Colonic mucosa (tissue), 4 donors: ENCODE data around the gene FADS1. TPM values are rescaled to one million over a fixed set of nuclear protein-coding genes. Genes with fewer than 3 reads are reported as not detected.
A peak's percentile ranks its signal among the peaks of the same experiment; 100 is the strongest.

Experiments
- DNase-seq: peaks from one replicate; pipeline ENCODE4 v3.0.0-alpha.2; 2020
- H3K27ac ChIP-seq: fragments of 200-600 bp; one replicate; pipeline ENCODE4 v1.8.0; 2021
- H3K27me3 ChIP-seq: fragments of 200-600 bp; one replicate; pipeline ENCODE4 v1.8.0; 2021
- H3K36me3 ChIP-seq: fragments of 200-600 bp; one replicate; pipeline ENCODE4 v1.8.0; 2021
- H3K4me1 ChIP-seq: fragments of 200-600 bp; one replicate; pipeline ENCODE4 v1.8.0; 2021; ENCODE audit warnings: mild to moderate bottlenecking
- H3K4me3 ChIP-seq: fragments of 200-600 bp; one replicate; pipeline ENCODE4 v1.8.0; 2021
- H3K9ac ChIP-seq, 2 donors: one replicate each; pipeline ENCODE4 v1.7.0; 2013; ENCODE audit warnings: control low read depth in 2 of 2, low read depth in 2 of 2, low read length in 2 of 2
- H3K9me3 ChIP-seq: fragments of 200-600 bp; one replicate; pipeline ENCODE4 v1.8.0; 2021
- intact Hi-C: fragments of 100-400 bp; cut with DNase I; formaldehyde crosslinking; loops from one replicate; pipeline ENCODE4 v1.14.1; 2022
- total RNA-seq, 2 donors: library from RNA; stranded (reverse); fragmentation: NEBNext Ultra II Directional in 1 of 2; extraction: Animal tissue kit (Norgen Biotek cat#: 25700) in 1 of 2; gene quantifications; one replicate each; pipeline ENCODE4 v1.2.1, GENCODE V29; 2021
- TF ChIP-seq, protein P1 (sequence below): fragments of 200-600 bp; IDR thresholded peaks from one replicate; pipeline ENCODE4 v1.8.0; 2022; ENCODE audit warnings: antibody characterized with exemption, mild to moderate bottlenecking
- donor health status: healthy.
- donor health status: DM: no; HTN: no; CAD: no.
- donor health status: DM: no; HTN: no; CAD: no.

Gene FADS1
- total RNA-seq, 2 donors from 2014 or later: 6.9 to 17.4 TPM

DNA sequence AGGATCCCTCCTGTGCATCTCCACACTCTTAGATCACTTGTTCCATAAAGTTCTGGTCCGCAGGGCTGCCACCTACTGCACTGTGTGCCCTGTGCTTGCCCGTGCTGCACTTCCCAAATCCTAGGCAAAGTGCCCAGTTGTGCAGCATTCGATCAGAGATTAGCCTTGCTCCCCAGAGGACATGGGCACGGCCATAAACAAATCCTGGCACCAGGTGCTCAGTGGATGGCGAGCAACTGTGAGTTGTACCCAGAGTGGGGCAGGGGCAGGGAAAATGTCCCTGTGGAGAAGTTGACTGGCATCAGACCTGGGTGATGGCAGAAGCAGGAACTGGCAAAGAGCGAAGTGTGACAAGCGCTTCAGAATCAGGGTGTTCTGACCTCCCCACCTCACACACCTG lies 16.0 kb upstream of the FADS1 start:
- no peak overlapping the region for H3K9ac ChIP-seq
- peaks cover 22% of the 10 kb centered on the region for H3K27me3 ChIP-seq
- DNase-seq: no peak
- no peak overlapping the region for H3K27ac ChIP-seq
- H3K4me1 ChIP-seq: no peaks in the 10 kb centered on the region
- intact Hi-C loops: no loop called here
- TF ChIP-seq, protein P1, sequence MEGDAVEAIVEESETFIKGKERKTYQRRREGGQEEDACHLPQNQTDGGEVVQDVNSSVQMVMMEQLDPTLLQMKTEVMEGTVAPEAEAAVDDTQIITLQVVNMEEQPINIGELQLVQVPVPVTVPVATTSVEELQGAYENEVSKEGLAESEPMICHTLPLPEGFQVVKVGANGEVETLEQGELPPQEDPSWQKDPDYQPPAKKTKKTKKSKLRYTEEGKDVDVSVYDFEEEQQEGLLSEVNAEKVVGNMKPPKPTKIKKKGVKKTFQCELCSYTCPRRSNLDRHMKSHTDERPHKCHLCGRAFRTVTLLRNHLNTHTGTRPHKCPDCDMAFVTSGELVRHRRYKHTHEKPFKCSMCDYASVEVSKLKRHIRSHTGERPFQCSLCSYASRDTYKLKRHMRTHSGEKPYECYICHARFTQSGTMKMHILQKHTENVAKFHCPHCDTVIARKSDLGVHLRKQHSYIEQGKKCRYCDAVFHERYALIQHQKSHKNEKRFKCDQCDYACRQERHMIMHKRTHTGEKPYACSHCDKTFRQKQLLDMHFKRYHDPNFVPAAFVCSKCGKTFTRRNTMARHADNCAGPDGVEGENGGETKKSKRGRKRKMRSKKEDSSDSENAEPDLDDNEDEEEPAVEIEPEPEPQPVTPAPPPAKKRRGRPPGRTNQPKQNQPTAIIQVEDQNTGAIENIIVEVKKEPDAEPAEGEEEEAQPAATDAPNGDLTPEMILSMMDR: no peak
- H3K36me3 ChIP-seq: no peaks in the 10 kb centered on the region
- H3K9me3 ChIP-seq: no peaks in the 10 kb centered on the region
- H3K4me3 ChIP-seq: no peak overlapping the region

DNA sequence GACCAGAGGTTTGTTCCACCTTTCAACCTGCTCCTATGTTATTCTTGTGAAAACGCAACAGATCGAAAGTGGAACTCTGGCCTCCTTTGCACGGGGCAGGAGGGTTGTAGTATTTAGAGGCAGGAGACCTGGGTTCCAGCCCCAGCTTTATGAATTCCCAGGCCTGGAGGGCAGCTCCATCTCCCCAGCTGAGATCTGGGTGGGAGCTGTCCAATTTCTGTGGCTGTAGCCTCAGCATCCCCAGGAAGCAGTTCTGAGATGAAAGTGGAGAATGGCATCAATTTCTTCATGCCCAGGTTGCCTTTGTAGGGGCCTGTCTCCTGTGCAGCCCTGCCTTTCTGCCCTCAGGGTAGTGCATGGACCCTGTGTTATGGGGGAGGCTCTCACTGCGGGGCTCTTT lies 15.4 kb upstream of the FADS1 start:
- H3K27me3 ChIP-seq: peaks cover 27% of the 10 kb centered on the region
- no peaks in the 10 kb centered on the region for H3K9me3 ChIP-seq
- DNase-seq: no peak
- no peaks in the 10 kb centered on the region for H3K36me3 ChIP-seq
- H3K9ac ChIP-seq: no peak overlapping the region
- H3K27ac ChIP-seq: no peak overlapping the region
- intact Hi-C loops: no loop called here
- H3K4me1 ChIP-seq: no peaks in the 10 kb centered on the region
- TF ChIP-seq, protein P1: no peak
- H3K4me3 ChIP-seq: no peak overlapping the region

DNA sequence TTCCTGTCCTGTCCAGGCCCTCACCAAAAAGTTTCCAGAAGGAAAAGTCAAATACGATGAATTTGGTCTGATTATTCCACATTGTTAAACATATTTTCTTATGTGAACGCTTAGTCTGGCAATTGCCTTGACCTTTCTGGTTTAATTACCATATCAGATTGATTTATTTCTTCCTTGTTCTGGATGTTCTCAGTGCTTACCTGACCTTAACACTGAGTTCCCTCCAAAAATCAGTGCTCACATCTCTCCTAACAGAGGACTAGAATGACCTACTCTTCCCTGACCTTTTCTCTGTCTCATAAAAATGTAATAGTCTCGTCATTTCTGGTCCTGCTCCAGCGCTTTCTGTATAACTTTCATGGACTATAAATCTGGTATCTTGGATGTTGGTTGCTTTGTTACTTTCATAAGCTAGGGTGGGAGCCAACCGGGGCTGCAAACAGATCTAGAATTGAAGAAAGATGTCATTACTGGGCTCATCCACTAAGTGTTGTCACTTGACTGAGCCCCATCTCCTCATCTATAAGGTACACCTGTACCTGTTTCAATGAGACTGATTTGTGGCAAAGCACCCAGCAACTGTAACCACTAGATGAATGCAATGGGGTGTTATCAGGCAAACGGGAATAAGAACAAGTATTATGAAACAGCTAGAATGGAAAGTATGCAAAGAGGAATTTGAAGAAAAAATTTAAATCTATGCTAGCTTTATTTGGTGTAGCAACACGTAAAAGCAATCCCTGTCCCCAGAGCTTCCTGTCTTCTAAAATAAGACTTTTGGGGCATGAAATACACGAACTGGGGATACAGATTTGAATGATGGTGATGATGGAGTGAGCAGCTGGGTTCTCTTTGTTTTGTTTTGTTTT lies 13.7 kb upstream of the FADS1 start:
- intact Hi-C loops: no loop called here
- Histone ChIP-seq H3K9ac (no peak overlapping the region), H3K36me3 (no peaks in the 10 kb centered on the region), H3K27ac (no peak overlapping the region), H3K27me3 (peaks cover 37% of the 10 kb centered on the region), H3K4me3 (no peak overlapping the region), H3K9me3 (no peaks in the 10 kb centered on the region), H3K4me1 (no peaks in the 10 kb centered on the region)
- DNase-seq: no peak
- TF ChIP-seq, protein P1: no peak

DNA sequence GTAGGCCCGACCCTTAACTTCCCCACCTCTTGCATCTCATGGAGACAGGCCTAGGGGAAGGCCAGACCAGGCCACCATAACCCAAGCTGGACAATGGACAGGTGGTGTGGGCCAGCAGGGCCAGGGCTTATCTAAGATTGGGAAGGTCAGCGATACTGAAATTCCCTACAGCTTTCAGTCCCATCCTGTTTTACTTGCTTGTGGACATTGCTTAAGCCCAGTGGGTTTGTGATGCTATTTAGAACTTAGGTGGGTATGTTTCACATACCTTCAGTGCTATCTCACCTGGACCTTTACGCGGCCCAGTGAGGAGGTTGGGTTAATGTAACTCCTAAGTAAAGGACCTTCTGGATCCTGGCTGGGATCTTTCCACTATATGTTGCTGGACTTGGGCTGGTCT lies 13.0 kb upstream of the FADS1 start:
- intact Hi-C loops: no loop called here
- TF ChIP-seq, protein P1: no peak
- Histone ChIP-seq H3K9me3 (no peaks in the 10 kb centered on the region), H3K9ac (no peak overlapping the region), H3K4me1 (no peaks in the 10 kb centered on the region), H3K27me3 (peaks cover 37% of the 10 kb centered on the region), H3K27ac (no peak overlapping the region), H3K36me3 (no peaks in the 10 kb centered on the region), H3K4me3 (no peak overlapping the region)
- no peak for DNase-seq

DNA sequence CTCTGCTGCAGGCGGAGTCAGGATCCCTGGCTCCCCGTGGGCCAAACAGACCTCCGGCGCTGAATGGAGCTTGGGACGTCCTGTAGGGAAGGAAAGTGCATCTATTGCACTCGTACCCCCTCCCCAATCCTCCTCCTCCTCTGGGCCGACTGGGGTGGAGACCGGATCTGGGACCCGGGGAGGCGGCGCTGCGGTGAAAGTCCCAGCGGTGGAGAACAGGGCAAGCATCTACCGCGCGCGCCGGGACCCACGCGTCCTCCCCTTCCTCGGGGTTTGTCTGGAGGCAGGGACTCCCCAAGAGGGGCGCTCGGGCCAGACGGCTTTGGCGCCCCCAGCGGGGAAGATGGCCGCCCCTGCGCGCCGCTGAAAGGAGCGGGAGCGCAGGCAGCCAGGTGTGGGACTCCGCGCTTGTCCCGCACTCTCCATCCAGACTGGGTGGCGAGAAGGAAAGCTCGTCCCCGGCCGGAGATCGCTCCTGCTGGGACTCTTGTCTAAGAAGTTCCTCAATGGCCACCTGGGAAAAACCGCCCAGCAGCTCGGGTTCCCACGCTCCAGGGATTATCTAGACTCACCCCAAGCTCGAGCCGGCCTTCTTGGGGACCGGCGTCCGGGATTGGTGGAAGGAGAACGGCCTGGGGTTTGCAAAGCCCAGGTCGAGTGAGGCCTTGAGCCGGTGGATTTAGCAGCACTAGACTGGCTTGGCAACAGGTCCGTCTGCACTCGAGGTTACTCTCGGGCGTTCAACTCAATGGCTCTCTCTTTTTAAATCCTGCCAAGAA lies 12.0 kb upstream of the FADS1 start:
- H3K27ac ChIP-seq: peak overlapping the region; percentile 60
- TF ChIP-seq, protein P1: no peak
- DNase-seq: peak; percentile 30
- peak overlapping the region; percentile 46 to 67 for H3K9ac ChIP-seq
- no peaks in the 10 kb centered on the region for H3K36me3 ChIP-seq
- peaks cover 37% of the 10 kb centered on the region for H3K27me3 ChIP-seq
- intact Hi-C loops: no loop called here
- H3K4me1 ChIP-seq: no peaks in the 10 kb centered on the region
- H3K4me3 ChIP-seq: peak overlapping the region; percentile 50
- no peaks in the 10 kb centered on the region for H3K9me3 ChIP-seq
